Measurements from ENCODE around the gene SPHK2.

Gene SPHK2

GRCh38 chr19:48637948-48638830 lies 18.9 kb downstream of the SPHK2 start (continued):
- TF ChIP-seq ZBTB44 (tag by site-specific recombination; IDR thresholded peaks at IDR 0.05) (no peak), KLF10 (tag by site-specific recombination; IDR thresholded peaks at IDR 0.05) (peak; percentile 80), ZNF16 (tag by site-specific recombination; IDR thresholded peaks at IDR 0.05; ENCODE audit: low read depth) (no peak), ZEB2 (tag by site-specific recombination; IDR thresholded peaks at IDR 0.05) (no peak), ZNF121 (tag by site-specific recombination; IDR thresholded peaks at IDR 0.05) (peak; percentile 39; the same call in 1 of the 2 replicates), ZNF830 (tag by site-specific recombination; IDR thresholded peaks at IDR 0.05; ENCODE audit: low read depth) (no peak), ZNF132 (tag by site-specific recombination; IDR thresholded peaks at IDR 0.05; ENCODE audit: borderline replicate concordance) (no peak), ZNF626 (tag by site-specific recombination; IDR thresholded peaks at IDR 0.05) (no peak), ZNF157 (tag by site-specific recombination; IDR thresholded peaks at IDR 0.05) (no peak), KLF7 (tag by site-specific recombination; IDR thresholded peaks at IDR 0.05; ENCODE audit: borderline replicate concordance) (0 out of 2 replicates have a peak, but pooled peaks have one; percentile 15), ZFHX2 (tag by site-specific recombination; conservative IDR thresholded peaks at IDR 0.05) (peak; percentile 26), ZNF274 (IDR thresholded peaks at IDR 0.05; ENCODE audit: low read length) (no peak), ZNF274 (tag by site-specific recombination; IDR thresholded peaks at IDR 0.05; ENCODE audit: borderline replicate concordance) (no peak), ZNF510 (tag by site-specific recombination; IDR thresholded peaks at IDR 0.05; ENCODE audit: insufficient replicate concordance) (no peak), ZNF791 (tag by site-specific recombination; IDR thresholded peaks at IDR 0.05) (no peak; the same call in 1 of the 2 replicates), ZBTB48 (tag by site-specific recombination; IDR thresholded peaks at IDR 0.05) (peak; percentile 64; the same call in 1 of the 2 replicates), ZNF654 (tag by site-specific recombination; IDR thresholded peaks at IDR 0.05; ENCODE audit: low read depth) (no peak), ZNF366 (tag by site-specific recombination; conservative IDR thresholded peaks at IDR 0.05) (no peak), ZNF10 (tag by site-specific recombination; IDR thresholded peaks at IDR 0.05) (no peak), ZNF501 (tag by site-specific recombination; IDR thresholded peaks at IDR 0.05) (peak; percentile 16; the same call in 1 of the 2 replicates), ZNF404 (tag by site-specific recombination; IDR thresholded peaks at IDR 0.05) (0 out of 2 replicates have a peak, but pooled peaks have one; percentile 34), GLI4 (tag by site-specific recombination; IDR thresholded peaks at IDR 0.05) (0 out of 2 replicates have a peak, but pooled peaks have one; percentile 51), ZNF776 (tag by site-specific recombination; IDR thresholded peaks at IDR 0.05; ENCODE audit: borderline replicate concordance) (no peak), ZNF146 (tag by site-specific recombination; IDR thresholded peaks at IDR 0.05) (no peak), REPIN1 (tag by site-specific recombination; IDR thresholded peaks at IDR 0.05; ENCODE audit: low read depth) (no peak), ZSCAN23 (tag by site-specific recombination; IDR thresholded peaks at IDR 0.05) (no peak), ZNF768 (tag by site-specific recombination; IDR thresholded peaks at IDR 0.05) (no peak), SP2 (tag by site-specific recombination; IDR thresholded peaks at IDR 0.05) (no peak), ZNF280C (tag by site-specific recombination; IDR thresholded peaks at IDR 0.05) (no peak), MZF1 (tag by site-specific recombination; IDR thresholded peaks at IDR 0.05; ENCODE audit: borderline replicate concordance) (no peak), BCL11A (tag by site-specific recombination; IDR thresholded peaks at IDR 0.05; ENCODE audit: low read depth) (peak; percentile 50; the same call in 1 of the 2 replicates), ZNF324 (tag by site-specific recombination; IDR thresholded peaks at IDR 0.05) (0 out of 2 replicates have a peak, but pooled peaks have one; percentile 18), SCRT1 (tag by site-specific recombination; IDR thresholded peaks at IDR 0.05; ENCODE audit: borderline replicate concordance) (0 out of 2 replicates have a peak, but pooled peaks have one; percentile 12)
- TF ChIP-seq, protein P1, sequence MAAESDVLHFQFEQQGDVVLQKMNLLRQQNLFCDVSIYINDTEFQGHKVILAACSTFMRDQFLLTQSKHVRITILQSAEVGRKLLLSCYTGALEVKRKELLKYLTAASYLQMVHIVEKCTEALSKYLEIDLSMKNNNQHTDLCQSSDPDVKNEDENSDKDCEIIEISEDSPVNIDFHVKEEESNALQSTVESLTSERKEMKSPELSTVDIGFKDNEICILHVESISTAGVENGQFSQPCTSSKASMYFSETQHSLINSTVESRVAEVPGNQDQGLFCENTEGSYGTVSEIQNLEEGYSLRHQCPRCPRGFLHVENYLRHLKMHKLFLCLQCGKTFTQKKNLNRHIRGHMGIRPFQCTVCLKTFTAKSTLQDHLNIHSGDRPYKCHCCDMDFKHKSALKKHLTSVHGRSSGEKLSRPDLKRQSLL (tag by site-specific recombination; IDR thresholded peaks at IDR 0.05): no peak
- TF ChIP-seq, protein P2, sequence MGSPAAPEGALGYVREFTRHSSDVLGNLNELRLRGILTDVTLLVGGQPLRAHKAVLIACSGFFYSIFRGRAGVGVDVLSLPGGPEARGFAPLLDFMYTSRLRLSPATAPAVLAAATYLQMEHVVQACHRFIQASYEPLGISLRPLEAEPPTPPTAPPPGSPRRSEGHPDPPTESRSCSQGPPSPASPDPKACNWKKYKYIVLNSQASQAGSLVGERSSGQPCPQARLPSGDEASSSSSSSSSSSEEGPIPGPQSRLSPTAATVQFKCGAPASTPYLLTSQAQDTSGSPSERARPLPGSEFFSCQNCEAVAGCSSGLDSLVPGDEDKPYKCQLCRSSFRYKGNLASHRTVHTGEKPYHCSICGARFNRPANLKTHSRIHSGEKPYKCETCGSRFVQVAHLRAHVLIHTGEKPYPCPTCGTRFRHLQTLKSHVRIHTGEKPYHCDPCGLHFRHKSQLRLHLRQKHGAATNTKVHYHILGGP (tag by site-specific recombination; IDR thresholded peaks at IDR 0.05): no peak; the same call in 1 of the 2 replicates

All from HEK293 (cell line).